SK-N-MC (cell line): ENCODE results near the gene KCNF1.

Source experiments
- EZH2 ChIP-seq: fragments of 200-600 bp; sonication (generic); IDR thresholded peaks from one replicate; pipeline ENCODE4 v1.6.1; 2017; ENCODE audit warnings: antibody characterized with exemption
- FOXP2 ChIP-seq: optimal IDR thresholded peaks from 2 replicates; pipeline ENCODE3; 2011; ENCODE audit warnings: mild to moderate bottlenecking, moderate library complexity; ENCODE audit not compliant: insufficient read depth; ENCODE audit errors: extremely low read length, control extremely low read depth
- POLR2AphosphoS5 ChIP-seq: IDR thresholded peaks from 2 replicates; pipeline ENCODE4 v1.6.1; 2012; ENCODE audit warnings: mild to moderate bottlenecking, low read depth, low read length, borderline replicate concordance

DNA sequence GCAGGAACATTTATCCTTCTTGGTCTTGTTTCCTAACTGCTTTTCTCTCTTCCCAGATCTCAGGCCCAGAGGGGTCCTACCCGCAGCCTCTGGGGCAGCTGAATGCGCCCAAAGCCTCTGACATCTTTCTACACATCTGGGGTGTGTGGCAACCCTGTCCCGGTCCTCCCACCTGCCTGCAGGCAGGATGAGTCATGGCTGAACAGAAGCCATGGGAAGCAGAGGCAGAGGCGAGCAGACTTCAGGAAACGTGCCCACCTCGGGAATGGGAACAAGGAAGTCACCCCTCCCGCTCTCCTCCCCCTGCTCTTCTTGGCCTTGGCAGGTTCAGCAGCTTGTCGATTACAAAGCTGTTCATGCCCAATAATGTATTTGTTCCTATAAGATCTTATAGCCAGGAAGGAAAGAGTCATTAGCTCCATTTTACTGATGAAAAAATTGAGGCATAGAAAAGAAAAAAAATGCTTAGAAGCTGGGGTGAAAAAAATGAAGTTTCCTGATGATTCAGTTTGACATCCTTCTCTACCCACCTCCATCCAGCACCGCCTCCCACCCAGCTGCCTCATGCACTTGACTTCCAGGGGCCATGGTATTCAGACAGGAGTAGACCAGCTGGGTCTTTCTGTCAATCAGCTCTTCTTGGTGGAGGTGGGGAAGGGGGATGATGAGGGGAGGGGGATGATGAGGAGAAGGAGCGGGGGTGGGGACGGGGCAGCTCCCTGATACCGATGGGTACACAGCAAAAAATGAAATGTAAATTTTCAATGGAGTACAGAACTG lies 10.4 kb upstream of the KCNF1 start:
- no peak for TF ChIP-seq EZH2
- no peak for TF ChIP-seq POLR2AphosphoS5
- no peak for TF ChIP-seq FOXP2
